GM18499 (cell line): ENCODE results near the gene AGPAT4.
"Not testable (repeated sequence)": the region's sequence is repeated elsewhere in the genome, so short reads cannot be mapped to it uniquely, and the experiment has no call there.

Experiments used
- ATAC-seq: cut with Tn5 transposase; IDR thresholded peaks from one replicate; pipeline ENCODE4 v1.9.1; 2021; ENCODE audit warnings: moderate number of reproducible peaks; ENCODE audit not compliant: insufficient read depth, unreplicated experiment

Gene AGPAT4

GRCh38 chr6:161230339-161230738 lies 43.5 kb downstream of the AGPAT4 start:
- no peak for ATAC-seq

- ATAC-seq: no peak
These were observed 44.8 kb downstream of the AGPAT4 start for GRCh38 chr6:161228921-161229591.

- ATAC-seq: no peak
These were observed 45.8 kb downstream of the AGPAT4 start for GRCh38 chr6:161228096-161228495.

- no peak for ATAC-seq
These were observed 46.6 kb downstream of the AGPAT4 start for GRCh38 chr6:161227004-161227960.

GRCh38 chr6:161226009-161226964 lies 47.6 kb downstream of the AGPAT4 start:
- ATAC-seq: no peak

- no peak for ATAC-seq
These were observed 48.2 kb downstream of the AGPAT4 start for GRCh38 chr6:161225681-161226008.

GRCh38 chr6:161224951-161225680 lies 48.7 kb downstream of the AGPAT4 start:
- ATAC-seq: not testable (repeated sequence)

GRCh38 chr6:161223646-161224045 lies 50.2 kb downstream of the AGPAT4 start:
- ATAC-seq: no peak

- no peak for ATAC-seq
These were observed 51.1 kb downstream of the AGPAT4 start for GRCh38 chr6:161222706-161223234.

- no peak for ATAC-seq
These were observed 53.5 kb downstream of the AGPAT4 start for GRCh38 chr6:161220346-161220745.

- ATAC-seq: no peak
These were observed 54.2 kb downstream of the AGPAT4 start for GRCh38 chr6:161219680-161220079.

GRCh38 chr6:161218222-161218621 lies 55.6 kb downstream of the AGPAT4 start:
- ATAC-seq: no peak

- no peak for ATAC-seq
These were observed 56.2 kb downstream of the AGPAT4 start for GRCh38 chr6:161217628-161218027.

GRCh38 chr6:161216616-161217205 lies 57.1 kb downstream of the AGPAT4 start:
- no peak for ATAC-seq

- no peak for ATAC-seq
These were observed 57.8 kb downstream of the AGPAT4 start for GRCh38 chr6:161215876-161216615.

GRCh38 chr6:161215193-161215592 lies 58.7 kb downstream of the AGPAT4 start:
- no peak for ATAC-seq

- ATAC-seq: no peak
These were observed 59.1 kb downstream of the AGPAT4 start for GRCh38 chr6:161214722-161215121.

GRCh38 chr6:161212902-161213301 lies 61.0 kb downstream of the AGPAT4 start:
- ATAC-seq: no peak
